Stimulated activated CD8-positive, alpha-beta memory T cell treated with anti-CD3 and anti-CD28 coated beads, Interleukin-4, amount 100 ng/mL, for 24 hours (primary cell): ENCODE data around the gene HOOK2.

Experiments used
- DNase-seq: peaks from one replicate; pipeline ENCODE4 v3.0.0-alpha.2; 2020; ENCODE audit warnings: low read depth

The HOOK2 gene

DNA sequence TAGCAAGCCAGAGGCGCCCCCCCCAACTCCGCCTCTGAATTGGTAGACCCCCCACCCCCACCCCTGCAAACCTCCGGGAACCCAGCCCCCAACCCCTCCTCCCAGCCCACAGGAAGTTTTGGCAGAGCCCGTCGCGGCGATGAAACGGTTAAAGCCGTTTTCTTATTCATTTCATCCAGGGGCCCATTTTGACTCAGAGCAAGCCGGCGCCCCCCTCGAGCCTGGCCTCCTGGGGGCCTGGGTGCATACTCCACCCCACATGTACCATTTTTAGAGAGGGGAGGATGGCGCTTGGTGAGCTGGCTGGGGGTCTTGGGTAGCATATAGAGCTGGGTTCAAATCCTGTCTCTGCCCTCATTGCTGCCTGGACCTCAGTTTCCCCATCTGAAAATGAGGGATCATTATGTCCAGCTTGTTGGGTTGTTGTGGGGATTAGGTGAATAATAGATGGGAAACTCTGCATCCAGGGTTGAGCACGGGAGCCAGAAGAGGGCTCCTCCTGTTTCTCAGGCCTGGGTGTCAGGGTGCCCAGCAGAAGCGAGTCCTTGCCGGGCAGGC is 8.0 kb upstream of the HOOK2 start:
- peak; percentile 47 for DNase-seq

- peak; percentile 89 for DNase-seq
Measured at GRCh38 chr19:12782424-12783290, 7.3 kb upstream of the HOOK2 start.

DNA sequence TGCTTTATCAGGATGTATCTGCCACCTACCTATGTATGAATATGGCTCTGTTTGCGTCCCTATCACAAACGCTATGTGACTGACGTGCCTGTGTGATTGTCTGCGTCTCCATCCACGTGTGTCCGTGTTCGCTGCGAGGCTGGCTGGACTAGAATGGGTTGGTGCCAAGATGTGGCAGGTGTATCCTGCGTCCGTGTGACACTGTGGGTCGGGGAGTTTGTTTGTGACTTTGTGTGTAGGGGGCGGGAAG is 6.7 kb upstream of the HOOK2 start:
- no peak for DNase-seq

DNA sequence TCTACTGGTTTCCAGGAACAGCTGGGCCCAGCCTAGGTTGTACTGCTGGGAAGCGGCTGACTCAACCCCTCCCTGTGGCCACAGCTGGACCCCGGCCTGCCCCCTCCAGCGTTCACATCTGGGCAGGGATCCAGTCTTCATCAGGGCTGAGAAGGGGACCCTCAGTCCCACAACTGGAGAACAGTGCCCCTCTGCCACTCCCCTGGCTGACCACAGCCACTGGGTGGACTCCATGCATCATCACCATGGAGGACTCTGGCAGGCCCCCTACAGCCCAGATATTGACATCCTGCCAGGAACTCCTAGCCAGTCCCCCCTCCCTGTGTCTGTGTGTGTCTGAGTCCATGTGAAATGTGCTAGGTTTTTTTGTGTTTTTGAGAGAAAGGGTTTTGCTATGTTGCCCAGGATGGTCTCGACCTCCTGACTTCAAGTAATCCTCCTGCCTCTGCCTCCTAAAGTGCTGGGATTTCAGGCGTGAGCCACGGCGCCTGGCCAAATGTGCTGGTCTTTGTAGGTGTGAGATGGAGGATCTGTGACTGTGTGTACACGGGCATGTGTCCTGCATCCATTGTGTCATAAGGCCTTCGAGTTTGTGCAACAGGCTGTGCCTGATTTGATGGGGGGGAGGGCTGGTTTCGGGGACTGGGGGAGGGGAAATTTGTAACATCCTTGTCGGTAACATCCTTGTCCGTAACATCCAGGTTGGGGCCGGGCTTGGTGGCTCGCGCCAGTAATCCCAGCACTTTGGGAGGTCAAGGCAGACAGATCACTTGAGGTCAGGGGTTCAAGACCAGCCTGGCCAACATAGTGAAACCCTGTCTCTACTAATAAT is 4.0 kb upstream of the HOOK2 start:
- DNase-seq = no peak

DNA sequence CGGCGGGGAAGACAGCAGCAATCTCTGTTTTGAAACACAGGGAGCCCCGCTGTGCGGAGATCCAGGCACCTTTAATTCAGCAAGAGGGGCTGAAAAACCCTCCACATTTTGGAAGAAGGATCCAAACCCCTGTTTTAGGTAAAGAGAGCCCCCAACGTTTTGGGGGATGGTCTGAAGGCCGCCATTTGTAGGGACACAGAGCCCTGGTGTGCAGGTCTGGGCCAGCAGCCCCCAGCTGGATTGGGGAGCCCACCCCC is 3.5 kb upstream of the HOOK2 start:
- DNase-seq = no peak

DNA sequence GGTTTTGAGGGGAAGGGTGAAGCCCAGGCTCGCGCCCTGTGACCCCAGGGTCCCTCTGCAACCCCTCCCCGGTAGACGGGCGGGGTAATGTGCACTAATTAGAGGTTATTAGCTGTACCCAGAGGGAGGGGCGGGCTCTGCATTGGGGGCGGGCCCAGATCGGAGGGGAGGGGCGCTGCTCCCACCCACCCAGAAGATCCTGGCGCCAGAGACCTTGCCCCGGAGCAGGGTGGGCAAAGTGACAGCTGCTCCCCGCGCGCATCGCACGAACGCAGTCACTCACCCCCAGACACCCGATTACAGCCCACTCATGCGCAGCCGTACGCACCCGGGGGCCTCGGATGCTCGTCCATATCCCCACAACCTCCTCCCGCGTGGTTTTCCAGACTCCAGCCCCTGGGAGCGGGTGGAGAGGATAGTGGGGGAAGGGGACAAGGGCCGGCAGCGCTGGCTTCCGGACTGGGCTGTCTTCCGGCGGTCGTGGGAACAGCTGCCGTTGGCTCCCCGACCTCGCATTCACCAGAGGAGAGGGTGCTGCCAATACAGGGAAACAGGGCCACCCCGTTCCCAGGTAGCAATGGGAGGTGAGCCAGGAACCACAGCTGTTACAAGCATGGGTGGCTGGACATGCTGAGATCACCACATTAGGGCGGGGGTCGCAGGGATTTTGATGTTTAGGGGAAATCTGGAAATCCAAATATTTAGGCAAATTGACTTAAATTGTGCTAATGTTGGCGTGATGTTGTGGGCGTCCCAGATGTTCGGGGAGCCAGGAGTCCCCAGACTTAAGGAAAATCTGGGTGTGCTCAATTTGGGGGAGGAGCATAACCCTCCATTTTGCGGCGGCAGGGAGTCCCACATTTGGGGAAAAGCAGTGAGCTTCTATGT is 2.9 kb upstream of the HOOK2 start:
- no peak for DNase-seq

GRCh38 chr19:12777217-12778016 is 2.1 kb upstream of the HOOK2 start:
- DNase-seq = peak; percentile 76

- DNase-seq = no peak
Measured at GRCh38 chr19:12773571-12773970, 1.8 kb downstream of the HOOK2 start.

DNA sequence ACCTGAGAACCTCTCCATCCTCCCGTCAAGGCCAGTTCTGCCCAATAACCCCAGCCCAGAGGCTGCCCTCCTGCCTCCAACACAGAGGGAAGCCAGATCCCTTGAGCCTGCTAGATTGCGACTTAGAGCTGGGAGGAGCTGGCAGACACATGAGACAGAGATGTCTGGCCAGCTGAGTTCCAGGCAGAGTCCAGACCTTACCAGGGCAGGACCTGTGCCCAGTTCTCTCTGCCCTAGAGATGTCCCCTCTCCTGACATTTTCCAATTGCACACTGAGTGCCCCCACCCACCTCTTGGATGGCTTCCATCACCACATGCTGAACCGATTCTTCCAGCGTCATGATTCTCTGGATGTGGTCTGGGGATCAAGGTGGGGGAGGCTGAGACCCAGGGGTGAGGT is 3.0 kb downstream of the HOOK2 start:
- DNase-seq = no peak

DNA sequence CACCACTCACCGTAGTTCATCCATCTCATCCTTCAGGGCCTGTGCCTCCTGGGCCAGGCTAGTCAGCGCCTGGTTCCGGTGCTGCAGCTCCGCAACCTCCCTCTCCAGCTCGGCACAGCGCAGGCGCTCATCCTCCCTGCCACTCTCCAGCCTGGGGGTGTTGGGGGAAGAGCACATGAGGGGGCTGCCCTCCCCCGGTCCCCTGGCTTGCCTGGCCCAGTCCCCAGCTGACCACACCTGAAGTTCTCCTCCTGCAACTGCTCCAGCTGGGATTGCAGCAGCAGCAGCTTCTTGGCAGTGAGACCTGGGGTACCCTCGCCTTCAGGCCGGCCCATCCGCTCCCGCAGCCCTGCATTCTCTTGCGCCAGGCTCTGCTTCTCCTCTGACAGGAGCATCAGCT is 4.4 kb downstream of the HOOK2 start:
- no peak for DNase-seq

DNA sequence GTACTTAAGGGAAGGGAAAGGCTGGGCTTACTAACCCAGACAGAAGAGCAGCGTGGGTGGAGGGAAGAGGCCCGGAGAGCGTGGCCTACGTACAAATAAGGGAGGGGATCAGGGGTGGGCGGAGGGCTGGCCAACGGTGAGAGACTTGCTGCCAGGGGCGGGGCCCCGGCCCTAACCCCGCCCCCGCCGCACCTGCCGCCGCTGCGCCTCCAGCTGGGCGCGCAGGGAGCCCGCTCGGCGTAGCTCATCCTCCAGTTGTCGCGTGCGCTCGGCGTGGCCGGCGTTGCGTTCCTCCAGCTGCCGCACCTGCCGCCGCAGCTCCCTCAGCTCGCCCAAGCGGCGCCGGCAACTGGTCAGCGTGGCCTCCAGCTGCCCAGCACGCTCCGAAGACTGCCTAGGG is 5.7 kb downstream of the HOOK2 start:
- DNase-seq = no peak

- no peak for DNase-seq
Measured at GRCh38 chr19:12767666-12768065, 7.7 kb downstream of the HOOK2 start.

GRCh38 chr19:12767150-12767549 is 8.2 kb downstream of the HOOK2 start:
- no peak for DNase-seq

DNA sequence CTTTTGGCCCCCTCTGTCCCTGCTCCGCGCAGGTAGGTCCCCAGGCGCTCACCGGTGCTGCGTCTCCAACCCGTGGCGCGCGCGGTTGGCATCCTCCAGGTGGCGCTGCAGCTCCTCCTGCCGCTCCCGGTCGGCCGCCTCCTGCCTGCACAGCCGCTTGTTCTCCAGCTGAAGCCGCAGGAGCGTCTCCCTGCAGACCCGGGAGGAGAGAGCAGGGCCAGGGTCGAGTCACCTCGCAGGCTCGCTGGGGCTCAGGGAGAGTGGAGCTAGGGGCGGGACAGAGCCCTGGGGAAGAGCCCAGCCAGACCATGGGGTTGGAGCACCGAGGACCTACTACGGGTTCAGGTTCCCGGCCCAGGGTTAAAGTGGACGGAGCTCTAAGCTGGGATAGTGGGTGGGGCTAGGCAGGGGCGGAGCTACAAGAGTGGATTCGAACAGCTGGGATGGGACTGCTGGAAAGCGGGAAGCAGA is 9.3 kb downstream of the HOOK2 start:
- peak; percentile 74 for DNase-seq

GRCh38 chr19:12764698-12765097 is 10.7 kb downstream of the HOOK2 start:
- DNase-seq = no peak

DNA sequence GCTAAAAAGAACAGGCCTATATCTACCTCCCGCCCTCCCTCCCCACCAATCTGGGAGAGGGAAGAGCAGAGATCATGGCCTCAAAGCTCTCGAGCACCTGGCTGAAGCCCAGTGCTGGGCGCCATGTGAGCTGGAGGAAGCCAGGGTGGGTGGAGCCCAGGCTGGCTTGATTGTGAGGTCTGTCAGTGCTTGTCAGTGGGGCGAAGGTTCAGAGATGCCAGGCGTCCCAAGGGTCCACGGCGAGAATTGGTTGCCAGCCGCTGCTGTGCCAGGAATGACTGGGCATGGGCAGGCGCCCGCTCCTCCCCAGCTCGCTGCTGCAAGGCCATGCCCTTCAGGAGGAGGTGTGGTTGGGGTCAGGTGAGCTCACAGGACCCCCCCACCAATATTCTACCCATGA is 12.3 kb downstream of the HOOK2 start:
- DNase-seq = no peak

DNA sequence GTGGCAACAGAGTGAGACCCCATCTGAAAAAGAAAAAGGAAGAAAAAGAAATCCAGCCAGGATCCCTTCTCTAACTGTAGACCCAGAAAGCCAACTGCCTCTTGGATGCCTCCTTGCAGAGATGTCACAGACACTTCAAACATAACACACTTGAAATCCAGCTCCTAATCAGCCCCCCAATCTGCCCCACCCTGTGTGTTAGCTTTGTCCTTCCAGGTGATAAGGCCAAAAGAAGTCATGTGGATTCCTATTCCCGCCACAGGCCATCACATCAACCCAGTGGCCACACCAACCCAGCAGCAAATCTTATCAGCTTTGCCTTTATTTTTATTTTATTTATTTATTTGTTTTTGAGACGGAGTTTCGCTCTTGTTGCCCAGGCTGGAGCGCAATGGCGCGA is 15.7 kb downstream of the HOOK2 start:
- DNase-seq = no peak

DNA sequence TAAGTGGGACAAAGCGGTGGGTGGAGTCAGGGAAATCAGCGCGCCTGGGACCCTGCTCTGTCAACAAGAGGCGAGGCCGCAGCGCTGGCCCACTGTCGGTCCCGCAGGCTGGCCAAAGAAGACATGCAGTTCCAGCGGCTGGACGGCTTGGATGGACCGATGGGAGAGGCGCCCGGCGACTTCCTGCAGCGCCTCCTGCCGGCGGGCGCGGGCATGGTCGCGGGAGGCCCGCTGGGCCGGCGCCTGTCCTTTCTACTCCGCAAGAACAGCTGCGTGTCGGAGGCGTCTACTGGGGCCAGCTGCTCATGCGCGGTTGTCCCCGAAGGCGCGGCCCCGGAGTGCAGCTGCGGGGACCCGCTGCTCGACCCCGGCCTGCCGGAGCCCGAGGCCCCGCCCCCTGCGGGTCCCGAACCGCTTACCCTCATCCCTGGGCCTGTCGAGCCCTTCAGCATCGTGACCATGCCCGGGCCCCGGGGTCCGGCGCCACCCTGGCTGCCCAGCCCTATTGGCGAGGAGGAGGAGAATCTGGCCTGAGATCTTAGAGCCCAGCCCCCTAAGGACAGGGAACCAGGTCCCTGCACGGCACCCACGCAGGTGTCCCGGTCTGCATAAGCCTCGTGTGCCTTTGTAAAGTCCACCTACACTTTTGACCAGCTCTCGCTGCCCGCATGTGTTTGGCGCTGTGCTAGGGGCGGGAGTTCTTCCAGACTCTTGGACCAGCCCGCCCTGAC is 17.6 kb downstream of the HOOK2 start:
- no peak for DNase-seq

DNA sequence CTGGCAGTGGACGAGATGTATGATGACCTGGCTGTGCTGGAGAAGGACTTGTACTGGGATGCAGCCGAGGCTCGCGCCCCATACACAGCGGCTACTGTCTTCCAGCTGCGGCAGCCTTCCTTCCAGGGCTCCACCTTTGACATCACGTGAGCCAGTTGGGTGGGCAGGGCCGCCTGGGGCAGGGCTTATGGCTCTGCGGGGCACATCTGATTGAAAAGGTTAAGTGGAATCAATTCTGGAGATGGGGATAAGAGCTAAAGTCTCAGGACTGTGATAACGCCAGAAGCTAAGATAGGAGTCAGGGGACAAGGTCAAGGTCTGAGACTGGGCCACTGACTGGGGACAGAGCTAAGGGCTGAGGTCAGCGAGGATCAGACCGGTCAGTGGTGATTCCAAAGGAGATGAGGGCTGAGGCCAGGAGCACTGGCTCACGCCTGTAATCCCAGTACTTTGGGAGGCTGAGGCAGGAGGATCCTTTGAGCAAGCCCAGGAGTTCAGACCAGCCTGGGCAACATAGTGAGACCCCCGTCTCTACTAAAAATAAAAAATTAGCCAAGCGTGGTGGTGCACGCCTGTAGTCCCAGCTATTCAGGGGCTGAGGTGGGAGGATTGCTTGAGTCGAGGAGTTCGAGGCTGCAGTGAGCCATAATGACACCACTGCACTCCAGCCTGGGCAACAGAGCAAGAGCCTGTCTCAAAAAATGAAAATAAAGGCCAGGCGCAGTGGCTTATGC is 19.0 kb downstream of the HOOK2 start:
- no peak for DNase-seq
